GM12801 (cell line): Measurements from ENCODE around the gene ULBP1.

Experiments used
- TF ChIP-seq, protein P1 (sequence below): IDR thresholded peaks from one replicate; pipeline ENCODE4 v1.5.1; 2011; ENCODE audit warnings: control low read depth; ENCODE audit not compliant: insufficient read length; ENCODE audit errors: extremely low read depth

Gene ULBP1

DNA sequence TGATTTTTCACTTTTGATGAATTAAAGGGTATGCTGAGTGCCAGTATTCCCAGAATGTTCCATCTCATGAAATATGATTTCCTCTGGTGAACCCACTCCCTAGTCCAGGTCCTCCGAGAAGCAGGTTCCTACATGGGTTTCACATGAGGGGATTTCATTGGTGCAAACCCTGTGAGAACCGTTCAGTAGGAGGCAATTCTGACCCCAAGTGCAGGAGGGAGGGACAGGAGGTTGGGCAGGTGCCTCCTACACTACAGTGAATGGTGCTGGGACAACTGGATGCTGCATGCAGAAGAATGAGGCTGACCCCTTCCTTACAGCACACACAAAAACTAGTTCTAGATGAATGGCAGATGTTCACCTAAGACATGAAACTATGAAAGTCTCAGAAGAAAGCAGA, 27.0 kb upstream of the ULBP1 start:
- TF ChIP-seq, protein P1, sequence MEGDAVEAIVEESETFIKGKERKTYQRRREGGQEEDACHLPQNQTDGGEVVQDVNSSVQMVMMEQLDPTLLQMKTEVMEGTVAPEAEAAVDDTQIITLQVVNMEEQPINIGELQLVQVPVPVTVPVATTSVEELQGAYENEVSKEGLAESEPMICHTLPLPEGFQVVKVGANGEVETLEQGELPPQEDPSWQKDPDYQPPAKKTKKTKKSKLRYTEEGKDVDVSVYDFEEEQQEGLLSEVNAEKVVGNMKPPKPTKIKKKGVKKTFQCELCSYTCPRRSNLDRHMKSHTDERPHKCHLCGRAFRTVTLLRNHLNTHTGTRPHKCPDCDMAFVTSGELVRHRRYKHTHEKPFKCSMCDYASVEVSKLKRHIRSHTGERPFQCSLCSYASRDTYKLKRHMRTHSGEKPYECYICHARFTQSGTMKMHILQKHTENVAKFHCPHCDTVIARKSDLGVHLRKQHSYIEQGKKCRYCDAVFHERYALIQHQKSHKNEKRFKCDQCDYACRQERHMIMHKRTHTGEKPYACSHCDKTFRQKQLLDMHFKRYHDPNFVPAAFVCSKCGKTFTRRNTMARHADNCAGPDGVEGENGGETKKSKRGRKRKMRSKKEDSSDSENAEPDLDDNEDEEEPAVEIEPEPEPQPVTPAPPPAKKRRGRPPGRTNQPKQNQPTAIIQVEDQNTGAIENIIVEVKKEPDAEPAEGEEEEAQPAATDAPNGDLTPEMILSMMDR: no peak

DNA sequence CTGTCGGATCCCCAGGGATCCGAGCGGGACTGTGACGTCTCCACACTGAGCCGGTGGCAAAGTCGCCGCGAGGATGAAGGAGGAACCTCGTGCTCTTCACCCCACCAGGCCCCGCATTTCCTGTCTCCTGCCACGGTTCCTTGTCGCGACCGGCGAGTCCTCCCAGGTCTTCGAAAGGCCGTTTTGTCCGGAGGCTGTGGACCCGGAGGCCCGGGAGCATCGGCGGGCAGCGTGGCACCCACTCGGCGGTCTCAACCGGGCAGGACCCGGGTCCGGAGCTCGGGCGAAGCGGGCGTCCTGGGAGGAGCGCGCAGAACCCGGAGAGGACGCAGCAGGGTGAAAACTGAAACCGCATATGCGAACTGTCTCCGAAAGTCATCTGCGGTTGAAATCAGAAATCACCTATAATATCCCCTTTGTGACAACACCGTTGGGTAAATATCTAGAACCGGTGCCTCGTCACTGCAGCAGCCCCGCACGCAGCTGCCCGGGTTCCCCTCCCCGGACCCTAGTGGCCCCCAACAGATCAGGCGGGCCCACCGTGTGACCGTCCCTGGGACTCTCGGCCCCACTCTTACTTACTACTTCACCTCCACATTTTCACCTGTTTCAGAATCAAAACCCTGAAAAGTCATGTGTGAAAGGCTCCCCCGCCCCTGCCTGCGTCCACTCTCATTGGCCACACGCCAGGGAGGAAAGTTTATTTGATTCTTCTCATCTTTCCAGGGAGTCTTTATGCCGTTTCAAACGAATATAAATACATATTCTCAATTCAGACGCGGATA, 25.0 kb upstream of the ULBP1 start:
- TF ChIP-seq, protein P1: no peak

DNA sequence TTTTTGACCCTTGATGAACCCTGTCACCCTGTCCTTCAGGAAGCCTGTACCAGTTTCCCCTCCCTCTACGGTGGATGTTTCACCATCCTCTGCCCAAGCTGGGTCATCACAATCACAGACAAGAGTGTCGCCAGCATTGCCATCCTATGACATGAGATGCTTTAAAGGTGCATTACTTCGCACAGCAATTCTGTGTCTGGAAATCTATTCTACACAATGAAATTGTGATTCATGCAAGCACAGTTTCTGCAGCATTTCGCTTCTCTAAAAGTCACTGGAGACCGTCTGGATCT, 24.4 kb upstream of the ULBP1 start:
- TF ChIP-seq, protein P1: no peak

DNA sequence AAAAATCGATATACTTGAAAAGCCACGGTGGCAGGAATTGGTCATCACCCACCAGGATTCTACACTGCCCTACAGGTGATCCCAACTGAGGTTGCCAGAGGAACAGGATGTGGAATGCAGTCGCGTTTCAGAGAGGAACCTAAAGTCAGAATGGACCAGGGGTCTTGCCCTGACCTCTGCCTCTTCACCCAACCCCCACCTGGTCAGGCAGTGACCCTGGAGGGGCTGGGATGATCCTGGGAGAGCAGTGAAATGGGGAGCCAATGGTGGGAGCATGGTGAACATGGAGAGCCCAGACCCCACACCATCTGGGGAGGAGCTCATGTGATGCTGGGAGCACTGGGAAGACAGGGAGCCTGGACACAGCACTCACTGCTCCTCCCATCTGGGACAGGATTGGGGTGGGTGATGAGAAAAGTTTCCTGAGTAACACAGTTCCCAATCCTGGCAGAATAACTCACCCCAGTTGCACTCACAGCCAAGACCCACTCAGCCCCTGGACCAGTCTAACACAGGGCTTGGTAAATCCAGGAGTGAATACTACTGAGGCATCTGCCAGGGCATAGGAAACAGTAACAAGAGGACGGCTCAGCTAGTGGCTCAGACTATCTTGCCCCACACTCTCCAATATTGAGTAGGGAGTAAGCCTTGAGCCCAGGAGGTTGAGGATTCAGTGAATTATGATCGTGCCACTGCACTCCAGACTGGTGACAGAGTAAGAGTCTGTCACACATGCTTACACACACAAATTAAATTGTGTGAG, 23.7 kb upstream of the ULBP1 start:
- TF ChIP-seq, protein P1: no peak

DNA sequence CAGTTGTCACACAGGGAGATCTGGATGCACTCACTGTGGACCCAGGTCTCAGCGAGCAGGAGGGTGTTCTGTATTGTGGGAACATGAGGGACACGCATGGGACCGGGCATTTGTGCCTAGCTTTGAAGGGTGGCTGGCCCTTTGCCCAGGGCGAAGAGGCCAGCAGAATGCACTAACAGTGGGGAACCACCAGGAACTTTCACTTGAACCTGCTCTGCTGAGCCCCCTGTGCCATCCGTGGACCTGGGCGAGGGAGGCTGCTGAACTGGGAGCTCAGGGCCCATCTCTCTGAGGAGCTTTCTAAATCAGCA, 23.1 kb upstream of the ULBP1 start:
- TF ChIP-seq, protein P1: no peak

DNA sequence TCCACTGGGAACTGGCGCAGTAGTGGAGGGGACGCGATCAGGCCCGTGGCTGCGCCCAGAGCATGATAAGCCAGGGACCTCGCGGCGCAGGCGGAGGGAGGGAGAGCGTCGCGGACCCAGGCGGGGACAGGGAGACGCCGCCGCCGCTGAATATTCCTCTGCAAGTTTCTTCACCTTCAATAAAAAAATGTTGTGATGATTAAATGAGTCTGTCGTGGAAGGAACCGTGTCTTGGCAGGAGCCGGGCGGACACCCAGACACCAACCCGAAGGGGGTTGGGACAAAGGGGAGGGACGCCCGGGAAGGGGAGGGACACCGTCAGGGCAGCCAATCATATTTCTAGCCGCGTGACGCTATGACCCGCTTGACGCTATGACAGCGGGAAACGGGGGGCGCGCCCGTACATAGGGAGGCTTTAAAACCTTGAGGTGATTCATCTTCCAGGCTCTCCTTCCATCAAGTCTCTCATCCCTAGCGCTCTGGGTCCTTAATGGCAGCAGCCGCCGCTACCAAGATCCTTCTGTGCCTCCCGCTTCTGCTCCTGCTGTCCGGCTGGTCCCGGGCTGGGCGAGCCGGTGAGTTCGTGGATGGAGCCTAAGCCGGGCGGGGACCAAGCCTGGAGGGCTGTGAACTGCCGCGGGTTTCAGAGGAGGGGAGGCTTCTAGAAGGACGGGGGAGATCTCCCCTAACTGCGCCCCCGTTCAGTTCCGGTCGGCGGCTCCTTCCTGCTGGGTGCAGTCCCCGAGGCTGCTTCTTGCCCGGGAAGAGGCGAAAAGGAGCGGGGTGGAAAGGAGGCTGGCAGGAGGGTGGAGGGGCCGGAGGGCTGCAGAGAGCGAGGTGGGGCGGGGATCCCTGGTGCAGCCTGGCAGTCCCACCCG, 21.9 kb upstream of the ULBP1 start, which contains the start of gene ULBP2:
Gene ULBP2 (plus strand): TSS at position 432 of the 878 bp plus-strand sequence. CDS start 59 bp downstream, at position 491.
- TF ChIP-seq, protein P1: no peak

DNA sequence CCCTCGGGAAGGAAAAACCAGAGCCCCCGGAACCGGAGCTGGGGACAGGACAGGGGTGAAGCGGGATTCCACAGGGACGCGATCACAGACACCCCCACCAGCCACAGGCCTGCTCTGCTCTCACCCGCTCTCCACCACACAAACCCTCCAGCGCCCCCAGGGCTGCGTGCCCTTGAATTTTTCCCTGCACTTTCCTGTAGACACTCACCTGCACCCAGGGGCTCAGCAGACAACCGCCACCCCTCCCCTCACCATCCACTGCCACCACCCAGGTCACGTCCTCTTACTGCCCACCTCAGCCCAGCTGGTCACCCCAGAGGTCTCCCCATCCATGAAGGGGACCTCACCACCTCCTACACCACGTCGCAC, 21.3 kb upstream of the ULBP1 start:
- TF ChIP-seq, protein P1: no peak
